Measurements from ENCODE around the gene SERINC4.
A peak's percentile ranks its signal among the peaks of the same experiment; 100 is the strongest.

Gene SERINC4

GRCh38 chr15:43800286-43801141 is 494 bp upstream of the SERINC4 start, which contains the start of gene HYPK:
HYPK (plus strand) TSS chr15:43800599; CDS start chr15:43800623, 24 bp downstream.
- DNase-seq (ENCODE audit: low read depth), result peak; percentile 65
- TF ChIP-seq CTCF (IDR thresholded peaks at IDR 0.05; ENCODE audit: low read depth, low read length, missing control alignments), result no peak
- H3K4me3 ChIP-seq (ENCODE audit: low read depth, low read length), result peak within 1 kb of the TSS; percentile 99
- in situ Hi-C loops (cut with HindIII; ENCODE audit: low sequenced_read_pairs), result no loop called here

GRCh38 chr15:43799209-43799944 is 643 bp downstream of the SERINC4 start:
- no peak overlapping the region for H3K4me3 ChIP-seq (ENCODE audit: low read depth, low read length)
- no peak for DNase-seq (ENCODE audit: low read depth)
- in situ Hi-C loops (cut with HindIII; ENCODE audit: low sequenced_read_pairs), result no loop called here
- TF ChIP-seq CTCF (IDR thresholded peaks at IDR 0.05; ENCODE audit: low read depth, low read length, missing control alignments), result no peak

GRCh38 chr15:43796566-43796965 is 3.5 kb downstream of the SERINC4 start:
- no peak for TF ChIP-seq CTCF (IDR thresholded peaks at IDR 0.05; ENCODE audit: low read depth, low read length, missing control alignments)
- in situ Hi-C loops (cut with HindIII; ENCODE audit: low sequenced_read_pairs), result no loop called here
- DNase-seq (ENCODE audit: low read depth), result no peak
- H3K4me3 ChIP-seq (ENCODE audit: low read depth, low read length), result no peak overlapping the region

- DNase-seq (ENCODE audit: low read depth), result no peak
- in situ Hi-C loops (cut with HindIII; ENCODE audit: low sequenced_read_pairs), result no loop called here
- no peak for TF ChIP-seq CTCF (IDR thresholded peaks at IDR 0.05; ENCODE audit: low read depth, low read length, missing control alignments)
- H3K4me3 ChIP-seq (ENCODE audit: low read depth, low read length), result no peak overlapping the region
These were observed 4.0 kb downstream of the SERINC4 start for GRCh38 chr15:43795997-43796396.

GRCh38 chr15:43795197-43795596 is 4.8 kb downstream of the SERINC4 start:
- no peak overlapping the region for H3K4me3 ChIP-seq (ENCODE audit: low read depth, low read length)
- in situ Hi-C loops (cut with HindIII; ENCODE audit: low sequenced_read_pairs), result no loop called here
- no peak for DNase-seq (ENCODE audit: low read depth)
- no peak for TF ChIP-seq CTCF (IDR thresholded peaks at IDR 0.05; ENCODE audit: low read depth, low read length, missing control alignments)

- in situ Hi-C loops (cut with HindIII; ENCODE audit: low sequenced_read_pairs), result no loop called here
- no peak for DNase-seq (ENCODE audit: low read depth)
These were observed 5.6 kb downstream of the SERINC4 start for GRCh38 chr15:43794269-43795037.

More at GRCh38 chr15:43794269-43795037, 5.6 kb downstream of the SERINC4 start:
- H3K4me3 ChIP-seq (ENCODE audit: low read depth, low read length), result peak overlapping the region; percentile 2
- TF ChIP-seq CTCF (IDR thresholded peaks at IDR 0.05; ENCODE audit: low read depth, low read length, missing control alignments), result no peak
